Activated CD8-positive, alpha-beta T cell treated with anti-CD3 and anti-CD28 coated beads for 36 hours (primary cell): ENCODE measurements around the gene ZNF567. TPM values are rescaled to one million over a fixed set of nuclear protein-coding genes. Genes with fewer than 3 reads are reported as not detected.
A peak's percentile ranks its signal among the peaks of the same experiment; 100 is the strongest.

Source experiments
- ATAC-seq: fragments of 200-7000 bp; cut with Tn5 transposase; one replicate; pipeline ENCODE4 v1.10.0; 2021; ENCODE audit warnings: mild to moderate bottlenecking, moderate library complexity
- CTCF ChIA-PET: fragments of 350-600 bp; sonication (Branson Sonifier 250); formaldehyde crosslinking; loops from one replicate; lab custom pipeline; 2021; ENCODE audit warnings: antibody characterized with exemption; lab: Charles Lee
- POLR2A ChIA-PET: fragments of 350-600 bp; sonication (Branson Sonifier 250); formaldehyde crosslinking; loops from one replicate; lab custom pipeline; 2021; ENCODE audit warnings: antibody characterized with exemption; lab: Charles Lee
- DNase-seq: peaks from one replicate; pipeline ENCODE4 v3.0.0-alpha.2; 2020
- H3K27ac Mint-ChIP-seq: one replicate; pipeline ENCODE4 v1.8.0; 2021; ENCODE audit warnings: mild to moderate bottlenecking, mixed read lengths
- H3K27me3 Mint-ChIP-seq: one replicate; pipeline ENCODE4 v1.8.0; 2021; ENCODE audit warnings: mixed read lengths
- H3K36me3 Mint-ChIP-seq: one replicate; pipeline ENCODE4 v1.8.0; 2021; ENCODE audit warnings: low read depth, mixed read lengths
- H3K4me1 Mint-ChIP-seq: one replicate; pipeline ENCODE4 v1.8.0; 2021; ENCODE audit warnings: low read depth, mixed read lengths
- H3K4me3 Mint-ChIP-seq: one replicate; pipeline ENCODE4 v1.8.0; 2021; ENCODE audit warnings: mild to moderate bottlenecking, moderate library complexity, mixed read lengths
- H3K9me3 Mint-ChIP-seq: one replicate; pipeline ENCODE4 v1.8.0; 2021; ENCODE audit warnings: mixed read lengths
- CTCF ChIP-seq: fragments of 200-600 bp; IDR thresholded peaks from one replicate; pipeline ENCODE4 v1.8.0; 2022; ENCODE audit warnings: antibody characterized with exemption, mild to moderate bottlenecking
- intact Hi-C: fragments of 100-400 bp; cut with micrococcal nuclease; formaldehyde crosslinking; loops from one replicate; pipeline ENCODE4 v1.10.0; 2022
- total RNA-seq, 2 experiments: library from RNA; stranded (reverse); gene quantifications; one replicate each; pipeline ENCODE4 v1.2.3, GENCODE V29; 2021

ZNF567 gene
- 1 to 10 TPM; 6.4 to 7.6 TPM for total RNA-seq

DNA sequence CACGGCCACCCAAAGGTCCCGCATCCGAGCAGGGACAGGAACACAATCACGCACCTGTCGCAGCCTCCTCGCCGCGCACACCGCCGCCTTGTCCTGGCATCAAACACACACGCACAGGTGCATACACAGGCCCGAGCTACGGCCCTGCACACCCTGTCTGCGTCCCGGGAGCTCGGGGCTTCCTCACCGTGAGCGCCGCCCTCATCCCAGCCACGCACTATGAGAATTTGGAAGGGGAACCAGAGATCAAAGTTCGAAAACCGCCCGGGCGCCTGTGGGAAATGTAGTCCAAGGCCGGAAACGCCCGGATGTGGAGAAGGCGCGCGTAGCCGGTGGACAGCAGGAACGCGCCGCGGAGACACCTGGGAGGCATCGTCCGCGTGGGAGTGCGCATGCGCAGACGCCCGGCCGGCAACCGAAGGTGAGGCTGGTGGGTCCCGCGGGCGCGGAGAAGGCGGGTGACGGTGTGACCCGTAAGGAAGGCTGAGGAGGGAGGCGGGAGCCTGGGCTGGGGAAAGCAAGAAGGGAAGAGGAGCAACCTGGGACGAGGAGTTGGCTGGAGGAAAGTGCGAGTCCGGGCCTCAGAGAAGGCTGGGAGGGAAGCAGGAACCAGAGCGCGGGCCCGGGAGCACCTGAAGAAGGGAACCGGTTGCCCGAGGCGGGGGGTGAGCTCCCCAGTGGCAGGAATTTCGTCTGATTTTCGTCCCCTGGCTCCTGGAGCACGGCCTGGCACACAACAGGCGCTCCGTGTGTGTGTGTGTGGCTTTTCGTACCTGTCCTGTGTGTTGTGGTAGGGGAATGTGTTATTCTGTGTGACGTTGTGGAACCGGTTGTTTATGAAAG lies at the start of gene ZNF567:
Gene ZNF567 (plus strand): TSS at position 399 of the 843 bp plus-strand sequence. CDS start 7,256 bp downstream, outside the sequence.
- CTCF ChIA-PET = interaction anchor here (0.5 kb wide), 1 partner anchor 150 kb away, joined by 3 read pairs; no protein-coding TSS in a partner anchor
- no peaks in the 10 kb centered on the region for H3K27me3 Mint-ChIP-seq
- H3K4me1 Mint-ChIP-seq = peaks cover 25% of the 10 kb centered on the region
- H3K27ac Mint-ChIP-seq = peak within 1 kb of the TSS; percentile 89
- no peak for TF ChIP-seq CTCF
- peaks cover 66% of the 10 kb centered on the region for H3K36me3 Mint-ChIP-seq
- DNase-seq = peak; percentile 99
- ATAC-seq = peak; percentile 94
- intact Hi-C loops = loop anchor here (5.0 kb wide), 1 partner anchor 160 kb away; the partner anchor contains the start of gene ZNF260
- POLR2A ChIA-PET = interaction anchor here (0.8 to 2.1 kb wide), 7 partner anchors 20 to 441 kb away, joined by 3 to 12 read pairs (median 3); partner anchors contain the start of gene ZNF461
- peaks cover 17% of the 10 kb centered on the region for H3K9me3 Mint-ChIP-seq
- H3K4me3 Mint-ChIP-seq = peak within 1 kb of the TSS; percentile 87

- CTCF ChIA-PET = no interaction called here
- peaks cover 62% of the 10 kb centered on the region for H3K9me3 Mint-ChIP-seq
- no peak for TF ChIP-seq CTCF
- DNase-seq (no peak), ATAC-seq (no peak)
- intact Hi-C loops = no loop called here
- H3K27me3 Mint-ChIP-seq = no peaks in the 10 kb centered on the region
- H3K4me3 Mint-ChIP-seq = no peak overlapping the region
- H3K36me3 Mint-ChIP-seq = peaks cover 68% of the 10 kb centered on the region
- POLR2A ChIA-PET = interaction anchor here (1.0 kb wide), 1 partner anchor 16 kb away, joined by 3 read pairs; no protein-coding TSS in a partner anchor
- H3K4me1 Mint-ChIP-seq = no peaks in the 10 kb centered on the region
- no peak overlapping the region for H3K27ac Mint-ChIP-seq
These were observed 48.4 kb upstream of the ZNF567 start for GRCh38 chr19:36638862-36639510.

- no peak overlapping the region for H3K4me3 Mint-ChIP-seq
- H3K36me3 Mint-ChIP-seq = peaks cover 62% of the 10 kb centered on the region
- DNase-seq (no peak), ATAC-seq (no peak)
- H3K9me3 Mint-ChIP-seq = peaks cover 39% of the 10 kb centered on the region
- no peak overlapping the region for H3K27ac Mint-ChIP-seq
- H3K27me3 Mint-ChIP-seq = no peaks in the 10 kb centered on the region
- no peaks in the 10 kb centered on the region for H3K4me1 Mint-ChIP-seq
- no peak for TF ChIP-seq CTCF
- CTCF ChIA-PET = no interaction called here
- intact Hi-C loops = no loop called here
- POLR2A ChIA-PET = no interaction called here
These were observed 40.7 kb upstream of the ZNF567 start for GRCh38 chr19:36646746-36647145.

DNA sequence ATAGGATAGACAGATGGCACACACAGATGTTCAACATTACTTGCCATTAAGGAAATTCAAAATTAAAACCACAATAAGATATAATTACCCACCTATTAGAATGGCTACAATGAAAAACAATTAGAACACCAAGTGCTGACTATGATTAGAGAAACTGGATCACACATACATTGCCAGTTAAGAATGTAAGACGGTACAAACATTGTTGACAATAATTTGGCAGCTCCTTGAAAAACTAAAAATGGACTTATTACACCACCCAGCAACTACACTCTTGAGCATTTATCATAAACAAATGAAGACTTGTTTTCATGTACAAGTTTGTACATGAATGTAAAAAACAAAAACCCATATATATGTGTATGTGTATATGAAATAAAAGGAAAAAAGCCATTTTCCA lies 34.5 kb upstream of the ZNF567 start:
- CTCF ChIA-PET = no interaction called here
- H3K27ac Mint-ChIP-seq = no peak overlapping the region
- no peak overlapping the region for H3K4me3 Mint-ChIP-seq
- H3K36me3 Mint-ChIP-seq = peaks cover 72% of the 10 kb centered on the region
- peaks cover 46% of the 10 kb centered on the region for H3K9me3 Mint-ChIP-seq
- POLR2A ChIA-PET = no interaction called here
- no peaks in the 10 kb centered on the region for H3K27me3 Mint-ChIP-seq
- intact Hi-C loops = no loop called here
- H3K4me1 Mint-ChIP-seq = no peaks in the 10 kb centered on the region
- TF ChIP-seq CTCF = no peak
- ATAC-seq (no peak), DNase-seq (no peak)
